BJ (cell line): ENCODE results near the gene MBOAT7. TPM values are rescaled to one million over a fixed set of nuclear protein-coding genes. Genes with fewer than 3 reads are reported as not detected.

Source experiments
- CTCF ChIA-PET: fragments of 350-600 bp; formaldehyde crosslinking; extraction: SDS; loops from one replicate; lab custom pipeline; 2021; ENCODE audit warnings: antibody characterized with exemption, inconsistent platforms; lab: Yijun Ruan, JAX
- POLR2A ChIA-PET: fragments of 300-600 bp; sonication (Branson Sonifier 250); formaldehyde crosslinking; extraction: SDS; loops from one replicate; lab custom pipeline; 2021; ENCODE audit warnings: antibody characterized with exemption; lab: Charles Lee
- DNase-seq: peaks from one replicate; pipeline ENCODE4 v3.0.0-alpha.2; 2011; ENCODE audit warnings: low read depth
- H3K27me3 ChIP-seq: 2 replicates; pipeline ENCODE4 v1.6.0; 2011; ENCODE audit warnings: low read length; ENCODE audit not compliant: control insufficient read depth, insufficient read depth
- H3K36me3 ChIP-seq: 2 replicates; pipeline ENCODE4 v1.5.1; 2011; ENCODE audit warnings: low read length; ENCODE audit not compliant: control insufficient read depth, insufficient read depth
- H3K4me3 ChIP-seq: 2 replicates; pipeline ENCODE4 v1.5.1; 2011; ENCODE audit warnings: low read depth, mild to moderate bottlenecking, control low read depth, low read length
- CTCF ChIP-seq: IDR thresholded peaks from 2 replicates; pipeline ENCODE4 v1.5.1; 2011; ENCODE audit warnings: low read depth, mild to moderate bottlenecking, control low read depth, inconsistent platforms, low read length, moderate library complexity; ENCODE audit not compliant: insufficient read depth
- polyA plus RNA-seq: library from polyadenylated mRNA; depleted of rRNA; stranded (reverse); fragments of >200 nt; gene quantifications from 2 replicates; pipeline ENCODE4 v1.2.3, GENCODE V29; 2011

MBOAT7 gene
- polyA plus RNA-seq, 1 experiment, result 101 TPM

DNA sequence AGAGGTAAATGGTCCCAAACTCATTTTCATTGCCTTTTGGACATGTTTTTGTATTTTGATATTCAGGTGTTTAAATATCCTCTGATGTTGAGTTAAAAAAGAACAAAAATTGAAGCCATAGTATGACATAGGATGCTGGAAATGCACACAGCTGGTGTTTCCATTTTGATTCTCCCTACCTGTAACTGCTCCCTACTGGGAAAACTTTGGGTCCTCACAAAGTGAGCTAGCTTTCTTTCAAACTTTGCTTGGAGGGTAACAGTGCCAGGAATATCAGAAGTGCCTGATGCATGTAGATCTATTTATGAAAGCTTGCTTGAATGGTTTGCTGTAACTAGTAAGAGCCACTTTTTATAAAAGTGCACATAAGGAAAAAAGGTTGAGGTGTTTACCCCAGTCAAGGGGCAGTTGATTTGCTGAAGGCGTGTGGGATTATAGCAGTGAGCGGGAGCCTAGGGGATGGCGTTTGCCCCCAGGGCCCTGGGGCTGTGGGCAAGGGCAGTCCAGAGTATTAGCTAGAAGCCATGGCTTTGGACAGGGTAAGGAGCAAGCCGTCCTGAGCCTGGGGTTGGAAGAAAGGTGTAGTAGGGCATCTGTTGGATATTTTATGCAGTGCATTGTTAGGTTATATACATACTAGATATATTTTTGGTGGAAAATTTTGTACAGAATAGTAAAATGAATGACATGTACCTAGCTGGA lies 15.5 kb upstream of the MBOAT7 start:
- Histone ChIP-seq H3K36me3 (peaks cover 35% of the 10 kb centered on the region), H3K27me3 (no peaks in the 10 kb centered on the region), H3K4me3 (no peak overlapping the region)
- CTCF ChIA-PET, result interaction anchor here (0.8 kb wide), 1 partner anchor 9 kb away, joined by 3 read pairs; no protein-coding TSS in a partner anchor
- no peak for DNase-seq
- POLR2A ChIA-PET, result interaction anchor here (0.5 kb wide), 1 partner anchor 14 kb away, joined by 3 read pairs; the partner anchor contains the start of gene TSEN34
- TF ChIP-seq CTCF, result no peak

- Histone ChIP-seq H3K36me3 (peaks cover 30% of the 10 kb centered on the region), H3K4me3 (no peak overlapping the region), H3K27me3 (no peaks in the 10 kb centered on the region)
- TF ChIP-seq CTCF, result no peak
- ChIA-PET CTCF (no interaction called here), POLR2A (interaction anchor here (1.0 kb wide), 1 partner anchor 14 kb away, joined by 5 read pairs; the partner anchor contains the start of gene MBOAT7)
- no peak for DNase-seq
These were observed 13.8 kb upstream of the MBOAT7 start for GRCh38 chr19:54203151-54203611.

DNA sequence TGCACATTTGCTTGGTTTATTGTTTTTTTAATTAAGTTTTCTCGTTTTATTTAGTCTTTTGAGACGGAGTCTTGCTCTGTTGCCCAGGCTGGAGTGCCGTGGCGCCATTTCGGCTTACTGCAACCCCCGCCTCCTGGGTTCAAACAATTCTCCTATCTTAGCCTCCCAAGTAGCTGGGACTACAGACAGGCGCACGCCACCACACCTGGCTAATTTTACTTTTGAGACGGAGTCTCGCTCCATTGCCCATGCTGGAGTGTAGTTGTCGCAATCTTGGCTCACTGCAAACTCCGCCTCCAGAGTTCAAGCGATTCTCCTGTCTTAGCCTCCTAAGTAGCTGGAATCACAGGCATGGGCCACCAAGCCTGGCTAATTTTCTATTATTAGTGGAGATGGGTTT lies 12.6 kb upstream of the MBOAT7 start:
- ChIA-PET CTCF (interaction anchor here (0.7 kb wide), 1 partner anchor 31 kb away, joined by 3 read pairs; no protein-coding TSS in a partner anchor), POLR2A (interaction anchor here (1.0 kb wide), 1 partner anchor 13 kb away, joined by 5 read pairs; the partner anchor contains the start of gene MBOAT7)
- TF ChIP-seq CTCF, result no peak
- Histone ChIP-seq H3K36me3 (peaks cover 28% of the 10 kb centered on the region), H3K4me3 (peak overlapping the region; percentile 68), H3K27me3 (no peaks in the 10 kb centered on the region)
- no peak for DNase-seq

DNA sequence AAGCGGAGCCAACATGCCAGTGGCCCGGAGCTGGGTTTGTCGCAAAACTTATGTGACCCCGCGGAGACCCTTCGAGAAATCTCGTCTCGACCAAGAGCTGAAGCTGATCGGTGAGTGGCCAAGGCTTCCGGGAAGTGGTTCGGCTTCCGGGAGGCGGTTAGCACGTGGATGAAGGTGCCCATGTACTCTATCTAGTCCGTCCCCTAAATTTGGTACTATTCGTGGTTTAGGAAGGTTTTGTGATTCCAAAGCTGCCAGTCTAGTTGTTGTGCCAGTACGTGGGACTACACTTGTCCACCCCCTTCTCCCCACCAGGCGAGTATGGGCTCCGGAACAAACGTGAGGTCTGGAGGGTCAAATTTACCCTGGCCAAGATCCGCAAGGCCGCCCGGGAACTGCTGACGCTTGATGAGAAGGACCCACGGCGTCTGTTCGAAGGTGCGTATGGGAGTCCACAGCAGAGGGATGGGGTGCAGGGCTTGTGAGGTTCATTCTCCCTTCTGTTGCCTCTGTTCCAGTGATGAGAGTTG lies 11.9 kb upstream of the MBOAT7 start:
- no peak for TF ChIP-seq CTCF
- Histone ChIP-seq H3K27me3 (no peaks in the 10 kb centered on the region), H3K4me3 (peak overlapping the region; percentile 68), H3K36me3 (peaks cover 22% of the 10 kb centered on the region)
- ChIA-PET CTCF (no interaction called here), POLR2A (interaction anchor here (0.6 to 1.4 kb wide), 5 partner anchors 9 to 333 kb away, joined by 3 to 7 read pairs (median 3); partner anchors contain the start of genes MBOAT7 and TSEN34)
- no peak for DNase-seq

- Histone ChIP-seq H3K4me3 (no peak overlapping the region), H3K36me3 (peaks cover 15% of the 10 kb centered on the region), H3K27me3 (no peaks in the 10 kb centered on the region)
- ChIA-PET POLR2A (no interaction called here), CTCF (interaction anchor here (1.2 kb wide), 1 partner anchor 10 kb away, joined by 3 read pairs; no protein-coding TSS in a partner anchor)
- TF ChIP-seq CTCF, result no peak
- no peak for DNase-seq
These were observed 10.0 kb upstream of the MBOAT7 start for GRCh38 chr19:54199401-54199800.
